HG03095 (cell line): Measurements from ENCODE around the gene DCD.
"Not testable (repeated sequence)": the region's sequence is repeated elsewhere in the genome, so short reads cannot be mapped to it uniquely, and the experiment has no call there.

Source experiments
- ATAC-seq: cut with Tn5 transposase; IDR thresholded peaks from one replicate; pipeline ENCODE4 v1.9.1; 2021; ENCODE audit warnings: moderate library complexity; ENCODE audit not compliant: unreplicated experiment

Gene DCD

GRCh38 chr12:54648265-54648664 is at the start of gene DCD:
DCD (minus strand) TSS chr12:54648365; CDS start chr12:54648303, 62 bp downstream.
- no peak for ATAC-seq

- no peak for ATAC-seq
Measured at GRCh38 chr12:54697851-54698250, 49.7 kb upstream of the DCD start.

- ATAC-seq: no peak
Measured at GRCh38 chr12:54692353-54692752, 44.2 kb upstream of the DCD start.

- ATAC-seq: no peak
Measured at GRCh38 chr12:54689984-54690383, 41.8 kb upstream of the DCD start.

- ATAC-seq: no peak
Measured at GRCh38 chr12:54689034-54689372, 40.8 kb upstream of the DCD start.

- ATAC-seq: no peak
Measured at GRCh38 chr12:54688309-54689033, 40.3 kb upstream of the DCD start.

- ATAC-seq: no peak
Measured at GRCh38 chr12:54684636-54685630, 36.8 kb upstream of the DCD start.

- ATAC-seq: no peak
Measured at GRCh38 chr12:54683398-54683797, 35.2 kb upstream of the DCD start.

GRCh38 chr12:54682674-54683073 is 34.5 kb upstream of the DCD start:
- no peak for ATAC-seq

- no peak for ATAC-seq
Measured at GRCh38 chr12:54680374-54680773, 32.2 kb upstream of the DCD start.

GRCh38 chr12:54678131-54678530 is 30.0 kb upstream of the DCD start:
- ATAC-seq: no peak

GRCh38 chr12:54667945-54668344 is 19.8 kb upstream of the DCD start:
- ATAC-seq: no peak

- no peak for ATAC-seq
Measured at GRCh38 chr12:54666008-54666407, 17.8 kb upstream of the DCD start.

- ATAC-seq: not testable (repeated sequence)
Measured at GRCh38 chr12:54665022-54665635, 17.0 kb upstream of the DCD start.

GRCh38 chr12:54663603-54664002 is 15.4 kb upstream of the DCD start:
- ATAC-seq: no peak

GRCh38 chr12:54662026-54662425 is 13.9 kb upstream of the DCD start:
- no peak for ATAC-seq

GRCh38 chr12:54661048-54661447 is 12.9 kb upstream of the DCD start:
- ATAC-seq: no peak

- no peak for ATAC-seq
Measured at GRCh38 chr12:54660320-54660962, 12.3 kb upstream of the DCD start.

GRCh38 chr12:54658306-54659264 is 10.4 kb upstream of the DCD start:
- ATAC-seq: peak; percentile 57

- no peak for ATAC-seq
Measured at GRCh38 chr12:54657105-54657607, 9.0 kb upstream of the DCD start.
